ENCODE results near the gene ARHGEF35.
A peak's percentile ranks its signal among the peaks of the same experiment; 100 is the strongest.
"Not testable (repeated sequence)": the region's sequence is repeated elsewhere in the genome, so short reads cannot be mapped to it uniquely, and the experiment has no call there.

ARHGEF35 gene
- 0 to 0.74 reads per million in 2 donors for total RNA-seq

DNA sequence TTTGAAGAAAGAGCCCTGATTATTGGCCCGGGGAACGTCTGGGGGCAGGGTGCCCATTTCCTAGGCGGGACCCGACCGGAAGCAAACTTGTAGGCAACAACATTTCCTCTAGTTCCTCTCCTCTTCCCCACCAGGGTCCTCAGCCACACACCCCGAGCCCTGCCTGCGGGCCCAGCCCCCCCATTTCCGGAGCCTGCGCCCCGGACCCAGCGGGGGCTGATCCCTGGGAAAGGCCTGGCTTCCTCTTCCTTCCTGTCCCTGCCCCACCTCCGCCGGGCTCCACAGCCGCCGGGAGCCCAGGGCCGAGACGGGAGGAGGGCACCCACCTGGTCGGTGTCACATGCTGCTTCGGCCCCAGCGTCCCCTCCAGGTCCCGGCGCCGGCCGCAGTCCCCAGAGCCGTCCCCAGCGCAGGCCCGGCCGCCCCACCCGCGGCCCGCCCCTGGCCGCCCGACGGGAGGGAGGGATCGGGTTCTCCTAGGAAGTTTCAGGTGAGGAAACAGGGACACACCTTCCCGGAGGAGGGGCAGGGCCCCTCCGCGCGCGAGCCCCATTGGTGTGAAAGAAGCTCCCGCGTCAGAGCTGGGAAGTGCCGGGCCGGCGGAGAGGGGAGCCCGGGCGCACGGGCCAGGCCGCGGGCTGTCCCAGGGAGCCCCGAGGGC is at the start of gene ARHGEF35:
Gene ARHGEF35 (minus strand): TSS at position 622 of the 661 bp plus-strand sequence. CDS start 7,450 bp downstream, outside the sequence.
- DNase-seq, result peak in 1 of 5 experiments; percentile 13

DNA sequence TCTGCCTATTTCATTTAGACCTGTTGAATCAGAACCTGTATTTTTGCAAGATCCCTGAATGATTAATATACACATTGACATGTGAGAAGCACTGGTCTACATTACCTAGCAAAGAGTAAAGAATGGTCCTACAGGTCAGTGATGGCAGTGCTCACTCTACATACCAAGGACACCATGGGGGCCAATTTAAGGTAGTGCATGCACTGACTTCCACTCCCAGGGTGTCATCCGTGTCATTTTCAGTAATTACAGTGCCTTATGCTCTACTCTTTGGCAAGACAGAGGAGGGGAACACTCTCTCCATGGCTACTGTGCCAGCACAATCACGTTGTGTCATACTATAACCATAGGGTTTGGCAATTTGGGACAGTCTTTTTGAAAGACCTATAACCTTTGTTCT is 49.7 kb upstream of the ARHGEF35 start:
- not testable (repeated sequence) for DNase-seq

DNA sequence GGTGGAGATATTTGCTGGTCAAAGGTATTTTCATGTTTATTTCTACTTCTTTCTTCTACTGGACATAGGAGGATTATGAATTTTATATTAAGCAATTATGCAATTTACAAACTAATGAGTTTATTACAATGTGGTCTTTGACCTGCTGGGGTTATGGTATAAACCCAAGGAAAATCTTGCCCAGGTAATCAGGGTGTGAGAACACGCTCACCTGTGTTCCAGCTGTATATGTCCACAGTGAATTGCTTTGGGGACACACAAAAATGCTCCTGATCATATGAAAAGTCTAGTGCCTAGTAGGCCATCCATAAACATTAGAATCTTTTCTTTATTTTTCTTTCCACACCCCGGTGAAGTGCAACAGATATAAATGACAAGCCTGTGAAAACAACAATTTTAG is 43.7 kb upstream of the ARHGEF35 start, which contains the start of gene OR2A42:
Gene OR2A42 (minus strand): TSS at position 241 of the 400 bp plus-strand sequence. CDS start 6,762 bp downstream, outside the sequence.
- DNase-seq, result not testable (repeated sequence)

DNA sequence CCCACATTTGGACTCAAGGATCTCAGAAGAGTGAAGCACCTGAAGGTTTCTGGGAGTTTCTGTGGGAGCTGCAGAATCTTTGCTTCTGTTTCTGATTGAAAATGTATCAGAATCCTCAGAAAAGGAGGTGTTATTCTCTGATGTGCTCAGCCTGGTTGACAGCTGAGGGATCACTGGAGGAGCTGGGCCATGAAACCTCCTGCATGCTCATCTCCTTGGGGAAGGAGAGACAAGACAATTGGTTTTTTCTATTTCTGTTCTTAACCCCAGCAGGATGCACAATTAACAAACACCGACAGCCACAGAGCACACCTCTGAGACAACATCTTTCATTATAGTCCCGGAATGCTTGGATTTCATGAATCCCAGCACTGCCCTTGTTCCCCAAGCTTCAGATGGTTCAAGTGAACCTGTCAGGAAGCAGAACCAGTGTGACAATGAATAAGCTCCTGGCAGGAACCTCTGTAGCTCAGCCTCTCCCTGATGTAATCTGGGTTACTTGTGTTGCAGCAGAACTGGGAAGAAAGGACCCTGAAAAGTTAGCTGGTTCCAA is 43.0 kb upstream of the ARHGEF35 start:
- DNase-seq, result not testable (repeated sequence)

DNA sequence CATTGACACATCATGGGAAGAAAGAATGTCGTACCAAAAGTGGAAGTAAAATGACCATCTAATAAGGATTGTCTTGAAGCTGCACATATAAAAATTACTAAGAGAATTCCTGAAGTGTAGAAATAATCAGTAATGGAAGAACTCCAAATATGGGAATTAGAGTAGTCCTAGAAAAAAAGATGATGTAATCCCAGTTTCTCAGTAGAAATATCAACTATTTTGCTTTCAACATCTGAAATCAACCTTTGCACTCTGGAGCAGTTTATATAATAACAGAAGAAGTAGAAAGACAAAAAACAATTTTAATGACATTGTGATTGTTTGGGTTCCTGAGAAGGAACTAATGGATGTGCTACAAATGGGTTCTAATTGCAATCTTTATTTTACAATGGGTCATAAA is 37.4 kb upstream of the ARHGEF35 start:
- DNase-seq, result not testable (repeated sequence)

DNA sequence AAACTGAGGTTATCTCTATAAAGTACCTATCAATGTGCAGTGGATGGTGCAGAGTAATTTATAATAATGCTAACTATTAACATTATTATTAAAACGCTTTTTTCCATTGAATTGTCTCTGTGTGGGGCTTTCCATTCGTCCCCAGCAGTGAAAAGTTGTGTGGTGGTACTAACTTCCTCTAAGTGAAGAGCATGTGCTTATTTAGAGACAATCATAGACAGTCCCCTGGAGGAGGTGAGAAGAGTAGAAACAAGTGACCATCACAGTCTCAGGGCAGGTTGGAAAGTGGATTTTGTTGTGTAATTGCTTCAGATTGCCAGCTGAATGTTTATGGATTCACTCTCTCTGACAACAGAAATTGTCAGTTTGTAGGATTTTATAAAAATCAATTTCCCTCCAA is 35.4 kb upstream of the ARHGEF35 start:
- not testable (repeated sequence) for DNase-seq

DNA sequence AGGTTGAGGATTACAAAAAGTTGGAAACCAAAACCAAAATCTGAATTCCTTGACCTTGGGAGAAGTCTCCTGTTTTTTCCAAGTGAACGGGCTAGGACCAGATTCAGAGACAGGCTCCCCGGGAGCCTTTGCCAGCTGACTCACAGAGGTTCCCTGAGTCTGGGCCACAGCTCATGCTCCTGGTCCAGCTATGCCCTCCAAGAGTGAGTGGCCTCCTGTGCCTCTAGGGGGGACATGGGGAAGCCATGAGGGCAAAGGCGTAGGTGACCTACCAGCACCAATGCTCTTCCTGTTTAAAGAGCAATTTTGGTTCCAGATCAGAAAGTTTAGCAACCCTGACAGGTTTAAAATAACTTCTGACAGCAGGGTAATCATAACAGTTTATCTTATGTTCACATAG is 33.2 kb upstream of the ARHGEF35 start:
- DNase-seq, result not testable (repeated sequence)

DNA sequence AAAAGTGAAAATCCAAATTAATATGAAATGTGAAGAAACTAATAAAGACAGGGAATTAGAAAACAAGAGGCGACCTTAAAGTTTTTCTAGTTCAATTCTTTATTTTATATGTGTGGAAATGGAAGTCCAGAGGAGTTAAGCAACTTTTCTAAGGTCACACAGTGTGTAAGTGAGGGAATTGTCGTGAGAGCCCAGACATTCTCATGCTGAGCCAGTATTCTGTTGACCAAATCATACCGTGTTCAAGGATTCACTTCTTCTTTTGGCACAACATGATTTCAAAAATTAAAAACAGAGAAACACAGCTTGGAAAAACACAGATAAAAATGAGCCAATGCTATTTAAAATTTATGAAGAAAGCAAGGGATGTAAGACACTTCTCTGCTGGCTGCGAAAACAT is 31.2 kb upstream of the ARHGEF35 start:
- DNase-seq, result not testable (repeated sequence)

DNA sequence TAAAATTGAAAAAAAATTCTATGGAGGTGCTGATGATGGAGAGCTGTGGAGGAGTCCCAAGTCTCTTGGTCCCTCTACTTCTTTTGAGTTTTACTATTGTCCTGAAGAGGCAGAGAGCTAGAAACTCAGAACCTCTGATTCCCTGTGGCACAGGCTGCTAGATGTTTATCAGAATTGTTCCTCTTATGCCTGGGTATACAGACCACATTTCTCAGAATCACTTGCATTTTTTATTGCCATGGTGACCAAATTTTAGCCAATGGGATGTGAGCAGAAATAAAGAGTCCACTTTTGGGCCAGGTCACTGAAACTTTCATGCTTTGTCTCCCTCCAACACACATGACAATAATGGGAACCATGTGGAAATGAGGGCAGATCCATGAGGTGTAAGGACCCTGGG is 28.0 kb upstream of the ARHGEF35 start:
- DNase-seq, result not testable (repeated sequence)

DNA sequence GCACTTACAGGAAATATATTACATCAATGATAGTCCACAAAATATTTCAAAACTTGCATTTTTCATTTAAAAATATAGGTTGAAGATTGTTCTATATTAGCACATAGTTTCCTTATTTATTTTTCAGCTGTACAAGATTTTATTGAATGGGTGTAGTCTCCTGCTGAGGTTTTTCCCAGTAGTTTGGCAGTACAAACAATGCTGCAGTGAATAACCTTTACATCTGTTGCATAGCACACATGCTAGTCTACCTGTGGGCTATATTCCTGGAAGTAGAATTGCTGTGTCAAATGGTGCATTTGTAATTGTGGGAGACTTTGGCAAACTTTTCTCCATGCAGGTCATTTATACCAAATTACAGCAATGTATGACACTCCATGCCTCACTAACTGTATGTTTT is 24.9 kb upstream of the ARHGEF35 start:
- DNase-seq, result not testable (repeated sequence)

DNA sequence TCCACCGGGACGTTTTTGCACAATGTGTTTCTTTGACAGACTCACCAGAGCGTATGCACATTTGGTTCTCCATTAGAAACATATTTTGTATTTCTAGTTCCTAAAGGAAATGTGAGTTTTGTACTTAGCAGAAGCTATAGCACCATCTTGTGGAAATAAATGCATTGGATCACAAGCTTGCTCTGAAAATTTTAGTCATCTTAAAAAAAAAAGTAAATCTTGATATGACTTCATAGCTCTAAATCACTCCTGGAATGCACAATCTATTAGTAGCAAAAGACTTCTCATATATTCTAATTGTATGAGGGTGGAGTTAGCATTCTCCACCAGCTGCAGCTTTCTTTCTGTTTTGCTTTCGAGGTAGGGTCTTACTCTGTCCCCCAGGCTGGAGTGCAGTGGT is 23.5 kb upstream of the ARHGEF35 start:
- not testable (repeated sequence) for DNase-seq

DNA sequence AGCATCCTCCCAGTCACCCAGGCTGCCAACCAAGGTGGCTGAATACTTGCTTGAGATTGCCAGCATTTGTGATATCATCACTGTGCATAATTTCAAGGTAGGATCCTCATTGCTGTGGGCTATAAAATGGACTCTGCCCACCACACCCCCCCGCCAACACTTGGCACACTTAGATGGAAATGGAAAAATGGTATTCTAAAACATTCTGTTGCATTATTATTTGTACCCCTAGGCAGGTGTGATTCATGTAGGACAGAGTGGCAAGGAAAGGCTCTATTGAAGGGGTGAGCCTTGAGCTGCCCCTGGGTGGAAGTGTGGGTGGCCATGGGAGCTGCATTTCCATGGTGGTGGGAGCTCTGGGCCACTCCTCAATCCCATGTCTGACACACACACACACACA is 22.9 kb upstream of the ARHGEF35 start:
- not testable (repeated sequence) for DNase-seq

DNA sequence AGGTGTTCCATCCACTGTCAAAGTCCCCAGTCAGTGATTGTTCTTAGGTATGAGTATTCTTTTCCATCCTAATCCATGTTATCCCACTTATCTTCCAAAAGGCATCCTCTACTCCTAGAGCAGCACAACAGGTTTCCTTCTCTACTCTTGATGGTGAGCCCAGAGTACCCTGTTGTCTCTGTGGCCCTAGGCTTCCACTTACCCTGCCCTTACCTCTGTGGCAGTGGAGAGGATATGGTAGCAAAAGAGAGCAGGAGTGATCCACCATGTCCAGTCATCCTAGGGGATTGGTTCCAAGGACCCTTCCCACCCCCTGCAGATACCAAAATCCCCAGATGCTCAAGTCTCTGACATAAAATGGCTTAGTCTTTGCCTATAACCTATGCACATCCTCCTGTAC is 21.6 kb upstream of the ARHGEF35 start:
- not testable (repeated sequence) for DNase-seq

DNA sequence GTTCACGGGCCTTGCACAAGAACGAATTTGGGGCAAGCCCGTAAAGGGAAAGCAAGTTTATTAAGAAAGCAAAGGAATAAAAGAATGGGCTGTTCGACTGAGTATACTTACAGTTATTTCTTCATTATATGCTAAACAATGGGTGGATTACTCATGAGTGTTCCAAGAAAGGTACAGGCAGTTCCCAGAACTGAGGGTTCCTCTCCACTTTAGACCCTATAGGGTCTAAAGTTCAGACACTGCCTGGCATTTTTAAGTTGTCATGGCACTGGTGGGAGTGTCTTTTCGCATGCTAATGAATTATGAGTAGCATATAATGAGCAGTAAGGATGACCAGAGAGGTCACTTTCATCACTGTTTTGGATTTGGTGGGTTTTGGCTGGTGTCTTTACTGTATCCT is 9.7 kb upstream of the ARHGEF35 start:
- DNase-seq, result not testable (repeated sequence)

DNA sequence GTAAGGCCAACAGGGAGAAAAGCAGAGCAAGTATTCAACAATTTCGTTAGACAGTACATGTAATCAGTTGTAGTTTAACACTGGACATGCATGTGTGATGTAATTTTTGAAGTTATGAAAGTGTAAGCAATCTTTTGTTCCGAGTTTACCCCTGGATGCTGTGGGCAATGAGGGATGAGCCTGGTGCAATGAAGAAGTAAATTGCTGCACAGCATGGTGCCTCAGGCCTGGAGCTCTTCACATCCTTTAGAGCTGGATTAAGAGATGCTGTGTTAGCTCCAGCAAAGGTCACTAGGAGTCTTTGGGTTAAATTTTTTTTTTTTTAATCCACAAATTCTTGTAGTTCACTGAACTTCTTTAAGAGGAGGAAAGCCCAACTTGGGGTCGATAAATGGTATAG is 7.5 kb upstream of the ARHGEF35 start:
- not testable (repeated sequence) for DNase-seq

DNA sequence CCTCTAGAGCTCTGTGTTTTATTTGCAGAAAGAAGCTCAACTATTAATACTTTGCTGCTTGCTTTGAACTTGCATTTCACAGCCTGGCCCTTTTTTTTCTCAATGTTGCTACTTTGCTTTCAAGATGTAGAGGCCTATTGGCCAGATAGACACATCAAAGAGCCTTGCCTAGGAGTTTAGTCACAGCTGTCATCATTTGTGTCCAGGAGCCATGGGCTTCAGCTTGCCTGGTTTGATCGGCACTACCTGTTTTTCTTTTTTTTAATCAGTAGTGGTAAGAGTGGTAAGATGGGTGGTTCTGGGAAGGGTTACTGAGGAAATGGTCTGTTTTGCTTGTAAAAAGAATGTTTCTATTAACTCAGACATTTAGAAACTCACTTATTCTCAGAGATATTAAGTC is 6.3 kb upstream of the ARHGEF35 start:
- not testable (repeated sequence) for DNase-seq

DNA sequence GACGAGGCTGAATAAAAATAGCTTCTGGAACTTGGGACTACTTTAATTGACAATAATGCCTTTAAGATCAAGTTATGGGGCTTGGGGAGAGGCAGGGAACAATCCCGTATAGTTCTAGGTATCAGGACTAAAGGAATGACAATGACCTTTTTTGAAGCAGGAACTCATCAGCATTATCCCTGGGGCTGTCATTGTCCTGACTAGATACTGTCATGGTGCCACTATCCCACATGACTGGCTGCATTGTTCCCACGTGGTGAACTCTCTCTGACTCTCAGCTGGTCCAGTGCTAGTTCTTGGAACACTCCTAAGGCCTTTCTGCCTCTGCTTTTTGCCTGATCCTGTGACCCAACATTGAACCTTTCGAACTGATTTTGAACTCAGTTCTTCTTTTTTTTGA is 3.3 kb upstream of the ARHGEF35 start:
- DNase-seq, result not testable (repeated sequence)

DNA sequence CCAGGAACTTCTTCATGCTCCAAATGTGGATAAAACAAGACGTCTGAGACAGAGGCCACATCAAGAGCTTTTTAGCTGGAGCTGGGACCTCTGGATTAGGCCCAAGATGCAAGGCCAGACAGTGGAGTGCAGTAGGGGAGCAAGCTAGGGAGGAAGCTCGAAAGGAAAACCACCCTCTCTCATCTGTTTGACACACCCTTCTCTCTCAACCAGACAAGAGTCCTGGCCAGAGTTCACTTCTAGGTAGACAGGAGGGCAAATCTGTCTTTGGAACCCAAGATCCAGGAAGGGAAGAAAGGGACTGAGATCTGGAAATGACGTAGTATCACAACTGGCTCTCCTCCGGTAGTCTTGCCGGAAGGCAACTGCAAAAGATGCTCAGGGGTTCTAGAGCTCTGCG is 1.2 kb downstream of the ARHGEF35 start:
- DNase-seq, result not testable (repeated sequence)

DNA sequence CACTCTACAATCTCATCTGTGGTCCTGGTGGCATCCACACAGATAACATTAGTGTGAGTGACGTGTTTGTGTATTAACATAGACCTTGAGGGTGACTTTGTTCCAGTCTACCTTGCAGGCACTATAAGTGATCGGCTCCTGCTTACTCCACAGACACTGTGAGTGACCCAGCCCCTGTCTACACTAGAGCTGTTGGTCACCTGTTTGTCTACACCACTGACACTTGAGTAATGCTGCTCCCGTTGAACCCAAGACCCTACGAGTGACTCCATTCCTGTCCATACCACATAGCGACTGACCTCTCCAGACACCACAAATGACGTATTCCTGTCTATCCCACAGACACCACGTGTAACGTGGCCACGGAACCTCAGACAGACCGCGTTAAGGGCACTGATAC is 1.9 kb downstream of the ARHGEF35 start:
- not testable (repeated sequence) for DNase-seq

DNA sequence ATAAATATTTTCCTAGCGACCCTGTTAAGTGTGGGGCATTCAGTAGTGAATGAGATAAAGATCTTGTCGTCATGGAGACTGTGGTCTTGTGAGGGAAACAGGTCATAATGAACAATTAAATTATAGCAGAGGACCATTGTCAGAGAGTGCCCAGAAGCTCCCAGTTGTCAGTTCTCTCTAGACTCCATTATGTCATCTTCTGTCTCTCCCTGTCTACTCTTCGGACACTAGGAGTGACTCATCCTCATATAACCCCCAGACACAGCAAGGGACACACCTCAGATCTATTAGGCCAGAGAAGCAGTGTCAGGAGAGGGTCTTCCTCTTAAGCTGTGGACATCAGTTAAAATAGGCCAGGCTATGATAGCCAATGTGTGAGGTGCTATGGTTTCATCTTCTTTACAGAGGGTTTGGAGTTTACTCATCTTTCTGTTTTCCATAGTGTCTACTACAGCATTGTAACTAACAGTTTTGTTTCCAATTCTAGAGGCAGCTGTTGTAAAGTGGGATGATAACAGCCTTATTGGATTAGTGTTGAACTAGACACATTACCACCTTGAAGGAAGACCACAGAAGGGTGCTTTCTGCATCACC is 7.0 kb downstream of the ARHGEF35 start:
- DNase-seq, result not testable (repeated sequence)

DNA sequence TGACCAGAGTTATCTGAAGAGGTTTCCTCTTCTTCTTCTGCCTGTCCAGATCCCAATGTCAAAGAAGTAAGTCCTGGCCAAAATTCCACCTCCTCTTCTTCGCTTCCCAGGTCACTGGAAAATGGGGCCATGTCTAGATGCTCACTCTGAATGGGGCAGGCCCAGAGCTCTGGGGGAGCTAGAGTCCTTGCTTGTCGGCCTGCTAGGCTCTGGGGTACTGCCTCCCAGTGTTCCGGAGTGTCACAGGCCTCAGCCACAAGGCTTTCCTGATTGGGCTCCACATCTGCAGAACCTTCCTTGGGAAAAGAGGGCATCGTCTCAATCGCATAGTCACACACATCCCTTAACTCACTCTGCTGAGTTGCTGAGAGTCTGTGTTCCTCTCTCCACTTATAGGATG is 7.8 kb downstream of the ARHGEF35 start:
- DNase-seq, result not testable (repeated sequence)

DNA sequence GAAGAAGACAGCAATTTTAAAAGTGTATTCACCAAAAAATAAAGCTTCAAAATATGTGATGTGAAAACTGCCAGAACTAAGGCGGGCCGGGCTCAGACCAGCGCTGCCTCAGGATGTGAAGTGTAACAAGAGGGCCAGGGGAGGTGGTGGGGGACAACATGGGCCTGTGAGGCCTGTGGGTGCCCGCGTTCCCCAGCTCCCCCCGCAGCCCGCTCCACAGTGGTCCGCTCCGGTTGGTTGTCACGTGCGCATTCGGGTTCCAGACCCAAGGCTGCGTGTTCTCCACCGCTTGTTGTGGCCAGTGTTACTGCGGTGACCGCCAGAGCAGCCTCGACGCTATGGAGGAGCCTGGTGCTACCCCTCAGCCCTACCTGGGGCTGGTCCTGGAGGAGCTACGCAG is 12.5 kb downstream of the ARHGEF35 start, which contains the start of gene CTAGE4:
Gene CTAGE4 (plus strand): TSS at position 301 of the 400 bp plus-strand sequence. CDS start 38 bp downstream, at position 339.
- DNase-seq, result not testable (repeated sequence)

DNA sequence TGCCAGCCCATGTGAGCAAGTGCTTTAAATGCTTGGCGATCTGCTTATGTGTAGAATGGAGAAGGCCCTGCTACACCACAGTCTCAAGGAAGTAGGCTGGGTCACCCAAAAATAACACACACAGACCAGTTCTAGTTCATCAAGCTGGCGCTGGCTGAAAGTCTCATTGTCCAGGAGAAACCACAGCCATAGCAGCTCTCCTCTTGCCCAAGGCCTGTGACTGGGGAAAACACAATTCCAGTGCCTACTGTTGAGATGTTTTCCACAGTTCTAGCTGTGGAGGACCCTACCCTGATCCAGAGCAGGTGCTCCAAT is 16.5 kb downstream of the ARHGEF35 start:
- DNase-seq, result not testable (repeated sequence)
